Uterus (tissue), 2 donors: ENCODE results near the gene AURKA.

Experiments
- CTCF ChIP-seq, 4 experiments: fragments of 200-600 bp in 2 of 4; fragments of 450-650 bp in 2 of 4; sonication (generic) in 2 of 4; IDR thresholded peaks; one replicate each; pipeline ENCODE4 v1.5.1; 2016 to 2019; ENCODE audit warnings: antibody characterized with exemption in 4 of 4, mild to moderate bottlenecking in 2 of 4, moderate library complexity in 1 of 4
- POLR2A ChIP-seq, 2 donors: fragments of 450-650 bp; IDR thresholded peaks; one replicate each; pipeline ENCODE4 v1.6.1; 2016; ENCODE audit warnings: antibody characterized with exemption in 2 of 2, mild to moderate bottlenecking in 1 of 2, moderate library complexity in 1 of 2

- TF ChIP-seq CTCF (IDR thresholded peaks at IDR 0.05) (no peak), POLR2A (IDR thresholded peaks at IDR 0.05) (no peak)
These were observed 36.9 kb upstream of the AURKA start for GRCh38 chr20:56428881-56429280.
